SK-N-SH (cell line): Measurements from ENCODE around the gene ADGRD2. TPM values are rescaled to one million over a fixed set of nuclear protein-coding genes. Genes with fewer than 3 reads are reported as not detected.

Experiments
- CTCF ChIA-PET: fragments of 300-600, 350-600 bp; formaldehyde crosslinking; extraction: SDS; loops from one replicate; lab custom pipeline; 2021; lab: Yijun Ruan, JAX
- POLR2A ChIA-PET: fragments of 350-600 bp; sonication (Branson Sonifier 250); formaldehyde crosslinking; extraction: SDS; loops from one replicate; lab custom pipeline; 2020; ENCODE audit warnings: antibody characterized with exemption, inconsistent platforms; lab: Yijun Ruan, JAX
- DNase-seq: peaks from one replicate; pipeline ENCODE4 v3.0.0; 2012
- H2AFZ ChIP-seq: fragments of 200-600 bp; sonication (generic); 2 replicates; pipeline ENCODE4 v1.8.1; 2016; ENCODE audit warnings: antibody characterized with exemption, mild to moderate bottlenecking, low read depth
- H3F3A ChIP-seq: fragments of 200-600 bp; sonication (generic); replicated peaks from 2 replicates; pipeline ENCODE3; 2016; ENCODE audit warnings: antibody characterized with exemption, mild to moderate bottlenecking; ENCODE audit not compliant: insufficient read depth
- H3K27ac ChIP-seq, 2 experiments: fragments of 200-500 bp in 1 of 2; fragments of 200-600 bp in 1 of 2; sonication (Bioruptor generic) in 1 of 2; sonication (generic), shearing (Covaris generic) in 1 of 2; 2 replicates each; pipeline versions ENCODE4 v1.5.1 to v1.6.1; 2014 to 2016; ENCODE audit warnings: low read depth in 2 of 2, inconsistent platforms in 1 of 2, low read length in 1 of 2, mild to moderate bottlenecking in 1 of 2, mixed read lengths in 1 of 2
- H3K27me3 ChIP-seq: fragments of 200-600 bp; sonication (generic), shearing (Covaris generic); 2 replicates; pipeline ENCODE4 v1.6.1; 2016; ENCODE audit warnings: mixed run types; ENCODE audit not compliant: insufficient read depth
- H3K36me3 ChIP-seq, 2 experiments: fragments of 200-500 bp in 1 of 2; fragments of 200-600 bp in 1 of 2; sonication (Bioruptor generic) in 1 of 2; sonication (generic) in 1 of 2; replicated peaks in 1 of 2; 2 replicates each; pipeline versions ENCODE3 to v1.5.1; 2014 to 2016; ENCODE audit warnings: low read length in 1 of 2, mild to moderate bottlenecking in 1 of 2; ENCODE audit not compliant: insufficient read depth in 2 of 2, control insufficient read depth in 1 of 2
- H3K4me1 ChIP-seq, 2 experiments: fragments of 200-500 bp in 1 of 2; fragments of 200-600 bp in 1 of 2; sonication (Bioruptor generic) in 1 of 2; sonication (generic), shearing (Covaris generic) in 1 of 2; 2 replicates each; pipeline versions ENCODE4 v1.5.1 to v1.6.1; 2014 to 2016; ENCODE audit warnings: low read depth in 1 of 2, low read length in 1 of 2, mixed run types in 1 of 2; ENCODE audit not compliant: insufficient read depth in 2 of 2, control insufficient read depth in 1 of 2
- H3K4me2 ChIP-seq: fragments of 200-600 bp; sonication (generic), shearing (Covaris generic); 2 replicates; pipeline ENCODE4 v1.6.1; 2017; ENCODE audit warnings: mixed run types
- H3K4me3 ChIP-seq, 2 experiments: fragments of 200-500 bp in 1 of 2; fragments of 200-600 bp in 1 of 2; sonication (Bioruptor generic) in 1 of 2; sonication (generic), shearing (Covaris generic) in 1 of 2; 2 replicates each; pipeline versions ENCODE4 v1.5.1 to v1.8.1; 2014 to 2016; ENCODE audit warnings: low read depth in 2 of 2, inconsistent platforms in 1 of 2, low read length in 1 of 2, mild to moderate bottlenecking in 1 of 2, mixed read lengths in 1 of 2, moderate library complexity in 1 of 2
- H3K79me2 ChIP-seq: fragments of 200-600 bp; sonication (generic); 2 replicates; pipeline ENCODE4 v1.8.1; 2017; ENCODE audit warnings: mild to moderate bottlenecking; ENCODE audit not compliant: insufficient read depth
- H3K9ac ChIP-seq: fragments of 200-600 bp; sonication (generic); 2 replicates; pipeline ENCODE4 v1.6.1; 2017; ENCODE audit warnings: mixed run types
- H3K9me2 ChIP-seq: fragments of 200-600 bp; sonication (generic); 2 replicates; pipeline ENCODE4 v1.6.1; 2017; ENCODE audit warnings: mixed run types
- H3K9me3 ChIP-seq: fragments of 200-600 bp; sonication (generic); 2 replicates; pipeline ENCODE4 v1.6.1; 2017; ENCODE audit warnings: mixed run types, mild to moderate bottlenecking, moderate library complexity
- H4K20me1 ChIP-seq: fragments of 200-600 bp; sonication (generic); 2 replicates; pipeline ENCODE4 v1.6.1; 2017; ENCODE audit warnings: mild to moderate bottlenecking, mixed run types; ENCODE audit not compliant: insufficient read depth
- ELF1 ChIP-seq: IDR thresholded peaks from 2 replicates; pipeline ENCODE4 v1.4.0; 2012
- EZH2phosphoT487 ChIP-seq: fragments of 200-600 bp; sonication (generic); IDR thresholded peaks from 2 replicates; pipeline ENCODE4 v1.6.1; 2017; ENCODE audit warnings: low read depth, mixed run types, mild to moderate bottlenecking, antibody characterized with exemption, moderate library complexity, borderline replicate concordance
- FOSL2 ChIP-seq: IDR thresholded peaks from 2 replicates; pipeline ENCODE4 v1.4.0; 2012; ENCODE audit warnings: low read depth, mild to moderate bottlenecking, moderate library complexity, borderline replicate concordance
- FOXM1 ChIP-seq: IDR thresholded peaks from 2 replicates; pipeline ENCODE4 v1.4.0; 2012; ENCODE audit warnings: low read depth, mild to moderate bottlenecking
- GABPA ChIP-seq: IDR thresholded peaks from 2 replicates; pipeline ENCODE4 v1.4.0; 2012; ENCODE audit warnings: low read depth, mild to moderate bottlenecking
- JUND ChIP-seq: IDR thresholded peaks from 2 replicates; pipeline ENCODE4 v1.4.0; 2012
- RXRA ChIP-seq: IDR thresholded peaks from 2 replicates; pipeline ENCODE4 v1.4.0; 2012; ENCODE audit warnings: low read depth, mild to moderate bottlenecking, borderline replicate concordance
- SMC3 ChIP-seq: IDR thresholded peaks from 2 replicates; pipeline ENCODE4 v1.6.1; 2012; ENCODE audit warnings: low read depth, low read length, improper control_type of control experiment
- TAF1 ChIP-seq: IDR thresholded peaks from 2 replicates; pipeline ENCODE4 v1.6.1; 2012; ENCODE audit warnings: low read depth, mild to moderate bottlenecking, low read length, moderate library complexity, borderline replicate concordance
- TEAD4 ChIP-seq: IDR thresholded peaks from 2 replicates; pipeline ENCODE4 v1.4.0; 2012; ENCODE audit warnings: mild to moderate bottlenecking, borderline replicate concordance; ENCODE audit not compliant: insufficient read depth
- WGBS: methylation state at CpG from one replicate; pipeline ENCODE4 v1.1.6; 2017; ENCODE audit warnings: low lambda C conversion rate; 5-methylcytosine and 5-hydroxymethylcytosine counted together
- polyA plus RNA-seq, 3 experiments: library from polyadenylated mRNA; depleted of rRNA; stranded (reverse); fragments of >200 nt; gene quantifications; 2 replicates each; pipeline ENCODE4 v1.2.3, GENCODE V29; 2012
- TF ChIP-seq, protein P1 (sequence below): IDR thresholded peaks from 2 replicates; pipeline ENCODE4 v1.4.0; 2012; ENCODE audit warnings: low read depth, borderline replicate concordance
- TF ChIP-seq, protein P2 (sequence below): IDR thresholded peaks from 2 replicates; pipeline ENCODE4; 2012
- TF ChIP-seq, protein P3 (sequence below): fragments of 200-600 bp; sonication (generic); IDR thresholded peaks from 2 replicates; pipeline ENCODE4 v1.6.1; 2017; ENCODE audit warnings: antibody characterized with exemption, mild to moderate bottlenecking, moderate library complexity
- TF ChIP-seq, protein P4 (sequence below): IDR thresholded peaks from 2 replicates; pipeline ENCODE4 v1.4.0; 2012; ENCODE audit warnings: low read depth

Gene ADGRD2
- polyA plus RNA-seq, 1 of the 3 experiments (the other 2 are of a cell fraction): 0.05 TPM

DNA sequence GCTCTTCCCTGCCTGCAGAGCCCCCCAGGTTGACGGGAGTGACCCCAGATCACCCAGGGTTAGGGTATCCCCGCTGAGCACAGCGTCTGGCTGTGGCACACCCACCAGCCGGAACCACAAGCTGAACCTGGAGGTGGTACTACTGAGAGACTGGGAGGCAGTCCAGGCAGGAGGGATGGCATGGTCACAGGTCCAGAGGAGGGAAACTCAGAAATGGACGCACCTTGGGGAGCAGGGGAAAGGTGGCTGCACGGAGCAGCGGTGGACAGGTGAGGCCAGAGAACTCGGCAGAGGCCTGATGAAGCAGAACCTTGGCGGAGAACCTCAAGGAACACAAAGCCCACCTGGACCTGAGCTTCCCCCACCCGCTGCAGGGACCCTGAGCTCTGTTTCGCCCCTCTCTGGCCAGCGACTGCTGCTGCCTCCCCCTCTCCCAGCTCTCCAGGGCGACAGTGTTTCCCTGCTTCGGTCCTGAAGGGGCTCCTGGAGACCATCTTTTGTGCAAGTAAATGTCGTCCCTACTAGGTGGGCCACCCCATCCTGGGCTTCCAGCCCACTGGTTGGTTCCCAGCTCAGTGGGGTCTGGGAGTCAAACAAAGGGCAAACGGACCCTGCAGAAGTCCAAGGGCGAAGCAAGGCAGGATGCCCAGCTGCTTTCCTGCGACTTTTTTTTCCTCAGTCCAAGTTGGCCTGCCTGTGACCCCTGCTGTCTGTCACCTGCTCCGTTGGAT lies 845 bp downstream of the ADGRD2 start:
- 78% methylated on average over 19 of the region's 19 CpGs for WGBS
- peak overlapping the region; percentile 41 to 56; a peak in 3 of 4 replicates for H3K4me3 ChIP-seq
- no peaks in the 10 kb centered on the region for H3K36me3 ChIP-seq
- H3K4me2 ChIP-seq: peak overlapping the region; percentile 81
- TF ChIP-seq ELF1 (no peak), TEAD4 (no peak), RXRA (no peak), EZH2phosphoT487 (no peak), JUND (no peak), TAF1 (no peak), SMC3 (no peak), FOXM1 (no peak), GABPA (no peak), FOSL2 (no peak)
- TF ChIP-seq, protein P1, sequence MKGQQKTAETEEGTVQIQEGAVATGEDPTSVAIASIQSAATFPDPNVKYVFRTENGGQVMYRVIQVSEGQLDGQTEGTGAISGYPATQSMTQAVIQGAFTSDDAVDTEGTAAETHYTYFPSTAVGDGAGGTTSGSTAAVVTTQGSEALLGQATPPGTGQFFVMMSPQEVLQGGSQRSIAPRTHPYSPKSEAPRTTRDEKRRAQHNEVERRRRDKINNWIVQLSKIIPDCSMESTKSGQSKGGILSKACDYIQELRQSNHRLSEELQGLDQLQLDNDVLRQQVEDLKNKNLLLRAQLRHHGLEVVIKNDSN: no peak
- TF ChIP-seq, protein P2, sequence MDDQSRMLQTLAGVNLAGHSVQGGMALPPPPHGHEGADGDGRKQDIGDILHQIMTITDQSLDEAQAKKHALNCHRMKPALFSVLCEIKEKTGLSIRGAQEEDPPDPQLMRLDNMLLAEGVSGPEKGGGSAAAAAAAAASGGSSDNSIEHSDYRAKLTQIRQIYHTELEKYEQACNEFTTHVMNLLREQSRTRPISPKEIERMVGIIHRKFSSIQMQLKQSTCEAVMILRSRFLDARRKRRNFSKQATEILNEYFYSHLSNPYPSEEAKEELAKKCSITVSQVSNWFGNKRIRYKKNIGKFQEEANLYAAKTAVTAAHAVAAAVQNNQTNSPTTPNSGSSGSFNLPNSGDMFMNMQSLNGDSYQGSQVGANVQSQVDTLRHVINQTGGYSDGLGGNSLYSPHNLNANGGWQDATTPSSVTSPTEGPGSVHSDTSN: no peak
- TF ChIP-seq, protein P3, sequence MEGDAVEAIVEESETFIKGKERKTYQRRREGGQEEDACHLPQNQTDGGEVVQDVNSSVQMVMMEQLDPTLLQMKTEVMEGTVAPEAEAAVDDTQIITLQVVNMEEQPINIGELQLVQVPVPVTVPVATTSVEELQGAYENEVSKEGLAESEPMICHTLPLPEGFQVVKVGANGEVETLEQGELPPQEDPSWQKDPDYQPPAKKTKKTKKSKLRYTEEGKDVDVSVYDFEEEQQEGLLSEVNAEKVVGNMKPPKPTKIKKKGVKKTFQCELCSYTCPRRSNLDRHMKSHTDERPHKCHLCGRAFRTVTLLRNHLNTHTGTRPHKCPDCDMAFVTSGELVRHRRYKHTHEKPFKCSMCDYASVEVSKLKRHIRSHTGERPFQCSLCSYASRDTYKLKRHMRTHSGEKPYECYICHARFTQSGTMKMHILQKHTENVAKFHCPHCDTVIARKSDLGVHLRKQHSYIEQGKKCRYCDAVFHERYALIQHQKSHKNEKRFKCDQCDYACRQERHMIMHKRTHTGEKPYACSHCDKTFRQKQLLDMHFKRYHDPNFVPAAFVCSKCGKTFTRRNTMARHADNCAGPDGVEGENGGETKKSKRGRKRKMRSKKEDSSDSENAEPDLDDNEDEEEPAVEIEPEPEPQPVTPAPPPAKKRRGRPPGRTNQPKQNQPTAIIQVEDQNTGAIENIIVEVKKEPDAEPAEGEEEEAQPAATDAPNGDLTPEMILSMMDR: no peak
- TF ChIP-seq, protein P4, sequence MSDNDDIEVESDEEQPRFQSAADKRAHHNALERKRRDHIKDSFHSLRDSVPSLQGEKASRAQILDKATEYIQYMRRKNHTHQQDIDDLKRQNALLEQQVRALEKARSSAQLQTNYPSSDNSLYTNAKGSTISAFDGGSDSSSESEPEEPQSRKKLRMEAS: no peak
- DNase-seq: peak; percentile 53
- H3K27ac ChIP-seq: no peak overlapping the region
- POLR2A ChIA-PET: no interaction called here
- no peaks in the 10 kb centered on the region for H3F3A ChIP-seq
- no peaks in the 10 kb centered on the region for H4K20me1 ChIP-seq
- no peaks in the 10 kb centered on the region for H3K27me3 ChIP-seq
- H3K79me2 ChIP-seq: no peaks in the 10 kb centered on the region
- H2AFZ ChIP-seq: peak overlapping the region; percentile 87
- CTCF ChIA-PET: interaction anchor here (0.7 to 2.4 kb wide), 9 partner anchors 13 to 86 kb away, joined by 3 to 8 read pairs (median 3); no protein-coding TSS in a partner anchor
- H3K9me2 ChIP-seq: no peaks in the 10 kb centered on the region
- no peak overlapping the region for H3K9ac ChIP-seq
- peaks cover 0 to 12% of the 10 kb centered on the region in 2 experiments; a peak in 1 of 4 replicates for H3K4me1 ChIP-seq
- H3K9me3 ChIP-seq: no peaks in the 10 kb centered on the region
